ENCODE measurements around the gene EPHB1.

Gene EPHB1

GRCh38 chr3:134922101-134922500, 127.0 kb downstream of the EPHB1 start:
- no peak for DNase-seq

GRCh38 chr3:134922866-134923265, 127.8 kb downstream of the EPHB1 start:
- DNase-seq, result no peak

- DNase-seq, result no peak
Measured at GRCh38 chr3:134923286-134923685, 128.2 kb downstream of the EPHB1 start.

GRCh38 chr3:134927599-134927998, 132.5 kb downstream of the EPHB1 start:
- no peak for DNase-seq

- no peak for DNase-seq
Measured at GRCh38 chr3:134928392-134928791, 133.3 kb downstream of the EPHB1 start.

- DNase-seq, result no peak
Measured at GRCh38 chr3:134928819-134929218, 133.8 kb downstream of the EPHB1 start.

GRCh38 chr3:134929976-134930375, 134.9 kb downstream of the EPHB1 start:
- no peak for DNase-seq

- DNase-seq, result no peak
Measured at GRCh38 chr3:134931045-134931785, 136.2 kb downstream of the EPHB1 start.

- DNase-seq, result no peak
Measured at GRCh38 chr3:134932035-134932434, 137.0 kb downstream of the EPHB1 start.

- no peak for DNase-seq
Measured at GRCh38 chr3:134933997-134934396, 138.9 kb downstream of the EPHB1 start.

GRCh38 chr3:134934933-134935332, 139.9 kb downstream of the EPHB1 start:
- no peak for DNase-seq

GRCh38 chr3:134937256-134938028, 142.4 kb downstream of the EPHB1 start:
- DNase-seq, result no peak

- no peak for DNase-seq
Measured at GRCh38 chr3:134938029-134938525, 143.0 kb downstream of the EPHB1 start.

GRCh38 chr3:134939978-134940377, 144.9 kb downstream of the EPHB1 start:
- DNase-seq, result no peak

- no peak for DNase-seq
Measured at GRCh38 chr3:134941820-134942219, 146.8 kb downstream of the EPHB1 start.

- no peak for DNase-seq
Measured at GRCh38 chr3:134944429-134944828, 149.4 kb downstream of the EPHB1 start.

GRCh38 chr3:134949150-134949549, 154.1 kb downstream of the EPHB1 start:
- DNase-seq, result no peak

- no peak for DNase-seq
Measured at GRCh38 chr3:134952371-134952770, 157.3 kb downstream of the EPHB1 start.

GRCh38 chr3:134955874-134956273, 160.8 kb downstream of the EPHB1 start:
- DNase-seq, result no peak

GRCh38 chr3:134956395-134956794, 161.3 kb downstream of the EPHB1 start:
- DNase-seq, result no peak

- no peak for DNase-seq
Measured at GRCh38 chr3:134956844-134957243, 161.8 kb downstream of the EPHB1 start.

GRCh38 chr3:134959516-134959915, 164.5 kb downstream of the EPHB1 start:
- DNase-seq, result no peak

- DNase-seq, result no peak
Measured at GRCh38 chr3:134964226-134964625, 169.2 kb downstream of the EPHB1 start.

GRCh38 chr3:134965865-134966481, 170.9 kb downstream of the EPHB1 start:
- DNase-seq, result no peak

All from EL (cell line).